ENCODE data around the gene ETFDH.
A peak's percentile ranks its signal among the peaks of the same experiment; 100 is the strongest.
"Not testable (repeated sequence)": the region's sequence is repeated elsewhere in the genome, so short reads cannot be mapped to it uniquely, and the experiment has no call there.

Gene ETFDH

DNA sequence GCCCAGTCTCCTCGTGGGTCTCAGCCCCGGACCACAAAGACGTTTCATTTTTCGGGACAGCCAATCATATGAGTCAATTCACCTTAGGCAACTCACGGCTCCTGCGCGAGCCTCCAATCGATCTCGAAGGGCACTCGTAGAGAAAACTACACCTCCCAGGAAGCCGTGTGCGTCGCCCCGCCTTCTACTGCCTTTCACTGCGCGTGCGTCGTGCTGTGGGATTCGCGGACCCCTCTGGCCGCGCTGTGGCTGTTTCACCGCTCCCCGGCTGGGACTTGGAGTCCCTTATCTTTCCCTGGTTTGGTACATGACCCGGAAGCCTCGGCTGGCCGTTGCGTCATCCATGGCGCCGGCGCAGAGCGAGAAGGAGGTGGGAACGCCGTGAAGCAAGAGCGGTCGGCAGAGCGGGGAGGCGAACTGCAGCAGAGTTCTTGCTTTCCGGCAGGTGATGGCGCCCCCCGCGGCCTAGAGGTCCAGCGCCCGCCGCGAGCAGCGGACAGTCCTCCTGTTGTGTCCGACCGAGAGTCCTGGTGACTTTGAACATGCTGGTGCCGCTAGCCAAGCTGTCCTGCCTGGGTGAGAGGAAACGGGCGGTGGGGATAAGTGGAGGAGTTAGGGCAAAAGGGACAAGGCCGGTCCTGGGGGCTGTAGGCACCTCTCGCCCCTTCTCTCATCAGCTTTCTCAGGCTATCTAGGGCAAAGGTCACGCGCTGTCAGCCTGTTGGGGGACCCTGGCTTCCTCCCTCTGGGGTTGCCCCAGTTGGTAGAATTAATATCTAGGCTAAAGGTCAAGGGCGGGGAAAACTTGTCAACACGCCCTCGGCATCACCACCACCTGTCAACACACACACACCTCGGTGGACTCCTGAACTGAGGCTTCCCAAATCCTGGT is at the start of gene ETFDH:
ETFDH (plus strand) TSS at position 382 of the 892 bp plus-strand sequence; CDS start at position 543, 161 bp downstream.
- peak; percentile 89 to 98 for DNase-seq

DNA sequence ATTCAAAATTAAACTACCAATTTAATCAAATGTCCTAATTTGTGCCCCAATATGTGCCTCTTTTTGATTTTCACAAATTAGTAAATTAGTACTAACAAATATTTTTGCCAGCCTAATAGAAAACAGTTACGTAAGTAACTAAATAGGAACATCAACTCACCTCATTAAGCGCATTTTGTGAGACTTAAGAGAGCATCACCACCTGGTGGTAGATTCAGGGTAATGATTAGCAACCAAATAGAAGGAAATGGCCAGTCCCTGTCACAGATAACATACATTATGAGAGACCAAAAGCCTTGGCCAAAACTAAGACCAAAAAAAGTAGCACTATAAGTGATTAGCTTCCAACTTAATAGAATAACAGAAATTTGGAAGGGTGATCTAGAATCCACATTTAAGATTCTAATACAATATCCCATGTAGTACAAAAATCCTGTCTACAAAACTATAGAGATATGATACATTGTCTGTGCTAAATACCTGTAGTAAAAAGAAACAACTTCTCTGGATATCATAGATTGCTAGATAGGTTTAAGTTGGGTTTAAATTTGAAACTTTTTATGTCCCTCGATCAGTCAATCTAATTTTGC is 47.1 kb upstream of the ETFDH start:
- DNase-seq = peak in 1 of 2 experiments; percentile 16

DNA sequence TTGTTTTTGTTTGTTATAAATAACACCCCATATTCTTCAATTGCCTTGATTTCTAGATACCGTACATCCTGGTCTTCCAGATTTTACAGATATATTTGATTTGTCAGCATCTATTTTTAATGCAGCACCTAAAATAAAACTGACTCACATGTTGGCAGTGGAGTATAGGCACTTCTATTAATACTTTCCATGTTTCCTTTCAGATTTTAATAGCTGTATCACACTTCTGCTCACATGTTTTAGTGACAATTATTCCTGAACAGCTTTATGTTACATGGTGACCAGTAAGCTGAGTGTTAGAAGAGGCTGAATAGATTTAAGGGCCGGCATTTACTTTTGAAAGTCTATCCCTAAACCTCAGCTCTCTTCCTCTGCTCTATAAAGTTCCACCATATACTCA is 46.6 kb upstream of the ETFDH start:
- DNase-seq = no peak

DNA sequence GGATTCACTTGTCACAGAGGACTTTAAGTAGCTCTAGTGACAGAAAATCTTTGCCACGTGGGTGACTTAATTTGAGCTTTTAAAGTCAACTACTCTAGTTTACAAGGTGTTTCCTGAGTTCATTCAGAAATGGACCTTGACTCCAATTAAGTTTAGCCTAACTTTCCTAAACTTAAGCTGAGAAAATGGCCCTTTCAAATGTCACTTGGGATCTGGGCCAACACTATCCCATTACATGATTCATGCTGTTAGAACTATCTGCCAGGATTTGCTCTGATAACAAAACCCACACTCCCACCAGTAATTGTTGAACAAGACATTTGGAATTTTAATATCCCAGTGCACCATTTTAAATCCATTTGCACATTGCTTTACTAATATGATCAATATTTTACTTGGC is 41.2 kb upstream of the ETFDH start:
- no peak for DNase-seq

DNA sequence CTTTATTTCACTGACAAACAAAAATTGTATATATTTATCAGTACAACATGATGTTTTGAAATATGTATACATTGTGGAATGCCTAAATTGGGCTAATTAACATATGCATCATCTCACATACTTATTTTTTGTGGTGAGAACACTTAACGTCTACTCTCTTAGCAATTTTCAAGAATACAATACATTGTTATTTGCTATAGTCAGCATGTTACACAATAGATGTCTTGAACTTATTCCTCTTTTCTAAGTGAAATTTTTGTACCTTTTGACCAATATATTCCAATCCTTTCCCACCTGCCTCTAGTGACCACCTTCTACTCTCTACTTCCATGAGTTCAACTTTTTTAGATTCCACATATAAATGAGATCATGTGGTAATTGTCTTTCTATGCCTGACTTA is 35.5 kb upstream of the ETFDH start:
- no peak for DNase-seq

DNA sequence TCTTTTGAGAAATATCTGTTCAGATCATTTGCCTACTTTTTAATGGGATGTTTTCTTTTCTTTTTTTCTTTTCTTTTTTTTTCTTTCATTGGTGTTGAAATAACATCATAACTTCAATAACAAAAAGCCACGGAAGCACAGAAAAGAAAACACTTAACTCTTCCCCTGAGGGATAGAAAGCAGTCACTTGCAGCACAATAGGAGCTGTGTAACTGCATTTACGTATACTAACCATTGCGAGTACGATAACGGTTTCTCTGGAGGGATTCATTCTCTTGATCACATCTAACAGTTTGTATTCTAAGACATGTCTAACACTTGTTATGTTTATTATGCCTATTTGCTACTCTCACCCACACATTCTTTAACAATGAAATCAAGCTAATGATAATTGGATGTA is 27.7 kb upstream of the ETFDH start:
- DNase-seq = no peak

DNA sequence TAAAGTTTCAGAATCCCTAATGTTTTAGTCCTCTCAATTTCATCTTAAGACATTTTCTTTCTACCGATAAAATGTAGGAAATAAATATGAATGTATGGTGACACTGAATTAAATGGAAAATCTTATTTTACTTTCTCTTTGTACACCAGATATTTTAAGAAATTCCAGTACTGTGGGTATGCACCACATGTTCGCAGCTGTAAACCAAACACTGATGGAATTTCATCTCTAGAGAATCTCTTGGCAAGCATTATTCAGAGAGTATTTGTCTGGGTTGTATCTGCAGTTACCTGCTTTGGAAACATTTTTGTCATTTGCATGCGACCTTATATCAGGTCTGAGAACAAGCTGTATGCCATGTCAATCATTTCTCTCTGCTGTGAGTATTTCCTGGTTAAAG is 27.3 kb upstream of the ETFDH start:
- no peak for DNase-seq

DNA sequence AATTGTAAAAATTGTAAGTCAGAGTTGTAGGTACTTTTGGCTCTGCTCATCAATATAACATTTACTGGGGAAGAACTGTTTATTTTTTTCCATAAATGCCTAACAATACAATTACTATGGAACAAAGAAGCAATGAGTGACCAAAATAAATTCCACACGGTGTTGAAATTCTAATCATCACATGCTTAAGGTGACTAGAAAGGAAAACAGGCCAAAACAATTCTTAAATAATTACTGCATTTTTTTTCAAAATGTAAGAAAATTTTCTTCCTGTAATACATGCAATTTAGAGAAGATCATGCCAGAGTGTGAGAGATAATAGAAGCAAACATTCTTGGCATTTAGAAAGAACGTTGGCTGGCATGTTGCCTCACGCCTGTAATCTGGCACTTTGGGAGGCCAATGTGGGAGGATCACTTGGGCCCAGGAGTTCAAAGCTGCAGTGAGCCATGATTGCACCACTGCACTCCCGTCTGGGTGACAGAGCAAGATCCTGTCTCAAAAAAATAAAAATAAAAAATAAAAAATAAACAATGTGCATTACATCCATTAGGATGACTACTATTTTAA is 22.9 kb upstream of the ETFDH start:
- DNase-seq = no peak

DNA sequence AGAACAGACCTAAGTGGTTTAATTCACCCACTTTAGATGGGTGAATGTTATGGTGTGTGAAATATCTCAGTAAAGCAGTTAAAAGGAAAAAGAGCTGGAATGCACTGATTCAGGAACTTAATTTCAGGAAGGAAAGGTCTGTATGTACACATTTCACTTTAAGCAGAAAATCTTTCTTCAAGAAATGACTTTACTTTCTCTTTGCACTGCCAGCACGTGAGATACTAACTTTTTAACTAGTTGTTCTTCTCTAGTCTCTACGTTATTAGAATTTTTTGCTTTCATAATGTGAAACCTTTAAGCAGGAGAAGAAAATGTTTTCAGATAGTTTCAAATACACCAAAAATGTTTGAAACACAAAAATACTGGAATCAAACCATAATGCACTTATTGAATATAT is 19.2 kb upstream of the ETFDH start:
- no peak for DNase-seq

DNA sequence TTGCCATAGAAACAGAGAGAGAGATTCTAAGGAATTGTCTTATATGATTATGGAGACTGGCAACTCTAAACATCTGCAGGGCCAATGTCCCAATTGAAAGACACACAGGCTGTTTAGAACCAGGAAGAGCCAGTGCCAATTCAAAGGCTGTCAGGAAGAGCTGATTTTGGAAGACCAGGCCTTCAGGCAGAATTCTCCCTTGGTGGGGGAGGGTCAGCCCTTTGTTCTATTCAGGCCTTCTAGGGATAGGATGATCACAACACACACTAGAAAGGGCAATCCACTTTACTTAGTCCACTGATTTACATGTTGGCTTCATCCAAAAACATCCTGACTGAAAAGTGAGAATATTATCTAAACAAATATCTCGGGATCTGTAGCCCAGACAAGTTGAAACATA is 15.7 kb upstream of the ETFDH start:
- DNase-seq = no peak

DNA sequence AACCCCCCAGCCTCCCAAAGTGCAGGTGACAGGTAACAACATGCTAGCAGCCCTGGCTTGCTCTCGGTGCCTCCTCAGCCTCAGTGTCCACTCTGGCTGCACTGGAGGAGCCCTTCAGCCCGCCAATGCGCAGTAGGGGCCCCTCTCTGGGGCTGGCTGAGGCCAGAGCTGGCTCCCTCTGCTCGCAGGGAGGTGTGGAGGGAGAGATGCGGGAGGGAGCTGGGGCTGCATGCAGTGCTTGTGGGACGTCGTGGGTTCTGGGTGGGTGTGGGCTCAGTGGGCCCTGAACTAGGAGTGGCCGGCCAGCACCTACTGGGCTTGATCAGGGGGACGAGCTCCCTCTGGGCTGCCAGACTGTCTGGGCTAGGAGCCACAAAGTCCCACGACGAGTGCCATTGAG is 14.8 kb upstream of the ETFDH start:
- DNase-seq = no peak

DNA sequence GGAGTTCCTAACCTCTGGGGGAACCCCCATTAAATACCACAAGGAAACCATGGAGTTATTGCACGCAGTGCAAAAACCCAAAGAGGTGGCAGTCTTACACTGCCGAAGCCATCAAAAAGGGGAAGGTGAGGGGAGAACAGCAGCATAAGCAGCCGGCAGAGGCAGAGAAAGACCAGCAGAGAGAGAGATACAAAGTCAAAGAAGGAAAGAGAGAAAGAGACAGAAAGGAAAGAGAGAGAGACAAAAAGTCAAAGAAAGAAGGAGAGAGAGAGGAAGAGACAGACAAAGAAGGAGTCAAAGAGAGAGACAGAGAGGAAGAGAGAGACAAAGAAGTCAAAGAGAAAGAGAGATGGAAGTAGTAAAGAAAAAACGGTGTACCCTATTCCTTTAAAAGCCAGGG is 8.8 kb upstream of the ETFDH start:
- not testable (repeated sequence) for DNase-seq

DNA sequence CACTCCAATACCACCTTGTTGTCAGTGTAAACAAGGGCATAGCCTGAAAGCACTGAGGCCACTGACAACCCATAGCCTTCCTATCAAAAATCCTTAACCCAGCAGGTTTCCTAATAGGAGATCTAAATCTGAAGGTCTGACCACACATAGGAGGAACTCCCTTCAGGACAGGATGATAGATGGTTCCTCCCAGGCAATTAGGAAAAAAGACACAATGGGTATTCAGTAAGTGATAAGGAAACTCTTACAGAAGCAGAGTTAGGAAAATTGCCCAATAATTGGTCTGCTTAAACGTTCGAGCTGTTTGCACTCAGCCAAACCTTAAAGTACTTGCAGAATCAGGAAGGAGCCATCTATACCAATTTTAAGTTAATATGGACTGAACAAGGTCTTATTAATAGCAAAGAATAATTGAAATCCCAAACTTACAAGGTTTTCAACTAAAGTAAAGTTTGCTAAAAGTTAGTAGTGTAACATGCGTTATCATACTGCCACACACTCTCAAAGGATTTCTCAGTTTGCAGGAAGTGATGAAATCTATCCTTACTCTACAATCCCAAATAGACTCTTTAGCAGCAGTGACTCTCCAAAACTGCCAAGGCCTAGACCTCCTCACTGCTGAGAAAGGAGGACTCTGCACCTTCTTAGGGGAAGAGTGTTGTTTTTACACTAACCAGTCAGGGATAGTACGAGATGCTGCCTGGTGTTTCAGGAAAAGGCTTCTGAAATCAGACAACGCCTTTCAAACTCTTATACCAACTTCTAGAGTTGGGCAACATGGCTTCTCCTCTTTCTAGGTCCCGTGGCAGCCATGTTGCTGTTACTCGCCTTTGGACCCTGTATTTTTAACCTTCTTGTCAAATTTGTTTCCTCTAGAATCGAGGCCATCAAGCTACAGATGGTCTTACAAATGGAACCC is 8.1 kb upstream of the ETFDH start:
- DNase-seq = not testable (repeated sequence)

DNA sequence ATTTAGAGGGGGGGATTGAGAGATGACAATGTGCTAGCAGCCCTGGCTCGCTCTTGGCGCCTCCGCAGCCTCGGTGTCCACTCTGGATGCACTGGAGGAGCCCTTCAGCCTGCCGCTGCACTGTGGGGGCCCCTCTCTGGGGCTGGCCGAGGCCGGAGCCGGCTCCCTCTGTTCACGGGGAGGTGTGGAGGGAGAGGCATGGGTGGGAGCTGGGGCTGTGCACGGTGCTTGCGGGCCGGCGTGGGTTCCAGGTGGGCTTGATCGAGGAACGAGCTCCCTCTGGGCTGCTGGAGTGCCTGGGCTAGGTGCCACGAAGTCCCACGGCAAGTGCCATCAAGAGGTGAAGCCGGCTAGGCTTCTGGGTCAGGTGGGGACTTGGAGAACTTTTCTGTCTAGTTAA is 7.3 kb upstream of the ETFDH start:
- DNase-seq = no peak

DNA sequence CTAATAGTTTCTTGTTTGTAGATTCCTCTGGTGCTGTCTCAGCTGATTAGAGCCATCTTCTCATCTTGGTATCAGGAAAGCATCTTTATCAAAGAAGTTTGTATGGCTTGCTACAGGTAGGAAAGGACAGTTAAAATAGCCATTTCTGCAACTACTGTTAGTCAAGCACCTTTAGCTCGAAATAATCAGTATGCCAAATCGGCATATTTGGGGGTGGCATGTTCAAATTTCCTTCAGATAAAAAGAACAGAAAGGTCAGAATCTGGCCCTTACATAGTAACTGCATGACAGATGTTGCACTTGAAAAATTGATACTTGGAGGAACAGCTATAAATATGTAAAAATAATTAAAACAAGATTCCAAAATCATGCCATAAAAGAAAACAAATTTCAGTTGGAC is 5.2 kb upstream of the ETFDH start:
- DNase-seq = no peak

DNA sequence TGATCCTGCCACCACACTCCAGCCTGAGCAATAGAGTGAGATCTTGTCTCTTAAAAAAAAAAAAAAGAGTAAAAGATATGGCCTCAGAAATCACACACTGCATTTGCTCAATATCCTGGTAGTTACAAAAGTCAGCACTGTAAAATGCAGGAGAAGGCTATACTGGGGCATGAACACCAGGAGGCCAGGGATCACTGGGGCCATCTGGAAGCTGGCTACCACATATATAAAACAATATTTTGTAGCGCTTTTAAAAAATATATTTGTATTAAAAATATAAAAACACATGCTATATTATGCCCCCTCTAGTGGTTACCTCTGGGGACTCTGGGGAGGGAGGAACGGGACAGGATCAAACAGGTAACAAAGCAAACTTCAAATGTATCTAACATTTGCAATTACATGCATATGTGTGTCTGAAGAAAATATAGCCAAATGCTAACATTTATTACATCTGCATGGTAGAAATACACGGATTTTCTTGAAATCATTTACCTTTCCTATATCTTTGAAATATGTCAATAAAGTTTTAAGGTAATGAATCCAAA is 4.4 kb upstream of the ETFDH start:
- peak in 1 of 2 experiments; percentile 0 for DNase-seq

DNA sequence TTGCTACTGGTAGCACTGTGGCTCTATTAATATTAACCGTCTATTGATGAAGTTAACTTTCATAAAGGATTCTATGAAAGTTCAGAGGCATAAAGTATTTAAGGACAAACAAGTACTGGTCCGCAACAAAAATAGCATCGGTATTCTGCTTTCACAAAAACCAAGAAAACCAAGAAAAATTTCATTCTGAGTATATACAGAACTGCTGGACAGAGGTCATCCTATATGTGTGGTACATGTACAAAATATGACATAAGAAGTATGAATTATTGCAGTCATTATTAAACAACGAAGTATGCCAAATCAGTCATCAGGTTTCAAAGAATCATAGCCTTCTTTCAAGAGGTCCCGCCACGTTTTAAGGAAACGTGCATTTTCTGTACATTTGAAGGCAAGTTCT is 2.8 kb upstream of the ETFDH start:
- no peak for DNase-seq

DNA sequence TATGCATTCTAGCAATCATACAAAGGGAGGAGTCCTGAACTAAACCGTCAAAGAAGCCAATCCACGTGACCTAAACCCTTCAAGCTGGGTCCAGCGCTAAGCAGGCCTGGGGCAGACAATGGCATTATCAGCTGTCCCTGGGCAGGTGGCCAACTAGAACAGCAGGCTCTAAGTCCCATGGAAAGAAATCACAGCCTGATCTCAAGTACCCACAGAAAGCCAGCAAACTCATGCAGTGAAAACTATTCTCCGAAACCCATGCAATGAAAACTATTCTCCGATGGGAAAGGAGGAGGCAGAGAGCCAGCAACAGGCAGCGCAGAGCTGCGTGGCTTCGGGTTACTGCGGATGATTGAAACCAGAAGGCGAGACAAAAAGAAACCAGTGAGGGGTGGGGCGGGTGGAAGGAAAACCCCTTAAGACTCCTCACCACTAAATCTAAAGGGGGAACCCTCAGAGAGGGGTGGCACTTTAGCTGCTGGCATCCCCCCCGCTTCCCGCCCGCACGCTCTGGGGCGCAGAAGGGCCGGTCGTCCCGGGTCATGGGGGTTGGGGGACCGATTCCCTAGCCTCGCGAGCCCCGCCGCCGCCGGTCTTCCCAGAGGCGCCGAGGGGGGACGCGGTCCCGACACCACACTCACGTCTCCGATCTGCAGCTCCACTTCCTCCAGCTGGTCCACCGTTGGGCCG is 976 bp upstream of the ETFDH start:
- DNase-seq = peak; percentile 43 to 71

DNA sequence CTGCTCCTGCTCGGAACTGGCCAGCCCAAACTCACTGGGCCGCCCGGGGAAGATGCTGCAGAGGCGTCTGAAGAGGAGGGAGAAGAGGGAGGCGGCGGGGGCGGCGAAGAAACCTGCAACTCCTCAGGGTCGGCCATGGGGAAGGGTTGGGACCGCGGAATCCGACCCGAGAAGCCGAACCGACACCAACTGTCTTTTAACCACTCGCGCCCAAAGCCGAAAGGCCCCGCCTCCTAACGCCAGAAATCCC is 506 bp upstream of the ETFDH start, which contains the start of gene C4orf46:
C4orf46 (minus strand) TSS at position 223 of the 250 bp plus-strand sequence; CDS start at position 137, 86 bp downstream.
- DNase-seq = no peak

DNA sequence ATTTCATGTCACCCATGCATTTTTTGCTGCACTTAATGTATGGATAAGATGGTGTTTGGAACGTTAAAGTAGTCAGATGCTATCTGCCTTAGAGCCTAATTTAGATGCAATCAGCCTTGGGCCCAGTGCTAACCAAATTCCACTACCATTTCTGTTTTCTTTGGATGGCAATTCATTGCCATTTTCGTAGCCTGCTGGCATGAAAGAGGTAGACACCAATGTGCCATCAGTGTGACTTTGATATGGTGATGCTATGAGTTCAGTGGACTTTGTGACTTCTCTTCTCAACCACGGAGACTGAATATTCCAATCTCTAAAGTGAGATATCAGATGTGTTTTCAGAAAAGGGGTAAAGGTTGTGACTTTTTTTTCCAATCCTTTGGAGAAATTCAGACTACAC is 1.5 kb downstream of the ETFDH start:
- no peak for DNase-seq

DNA sequence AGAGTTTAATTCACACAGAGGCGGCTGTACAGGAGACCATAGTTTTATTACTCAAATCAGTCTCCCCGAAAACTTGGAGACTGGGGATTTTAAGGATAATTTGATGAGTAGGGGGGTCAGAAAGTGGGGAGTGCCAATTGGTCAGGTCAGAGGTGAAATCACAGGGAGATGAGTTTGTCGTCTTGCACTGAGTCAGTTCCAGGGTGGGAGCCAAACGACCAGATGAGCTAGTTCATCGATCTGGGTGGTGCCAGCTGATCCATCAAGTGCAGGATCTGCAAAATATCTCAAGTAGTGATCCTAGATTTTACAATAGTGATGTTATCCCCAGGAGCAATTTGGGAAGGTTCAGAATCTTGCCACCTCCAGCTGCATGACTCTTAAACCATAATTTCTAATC is 4.0 kb downstream of the ETFDH start:
- DNase-seq = no peak

DNA sequence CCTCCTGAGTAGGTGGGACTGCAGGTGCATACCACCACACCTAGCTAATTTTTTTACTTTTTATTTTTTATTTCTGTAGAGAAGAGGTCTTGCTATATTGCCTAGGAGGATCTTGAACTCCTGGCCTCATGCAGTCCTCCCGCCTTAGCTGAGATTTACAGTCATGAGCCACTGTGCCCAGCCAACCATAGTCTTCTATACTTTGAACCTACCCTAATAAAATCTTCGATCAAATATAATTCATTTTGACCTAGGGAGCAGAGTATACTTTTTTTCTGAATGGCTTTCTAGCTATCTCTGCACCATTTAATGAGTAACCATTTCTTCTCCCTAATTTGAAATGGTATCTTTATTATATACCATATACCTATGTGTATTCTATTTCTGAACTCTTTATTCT is 6.7 kb downstream of the ETFDH start:
- no peak for DNase-seq

Measured in SHP77 (cell line).